SHP77 (cell line): ENCODE data around the gene FEN1.

Source experiments
- DNase-seq, 2 experiments: peaks; one replicate each; lab custom pipeline; 2025; lab: John Stamatoyannopoulos, UW

Gene FEN1

DNA sequence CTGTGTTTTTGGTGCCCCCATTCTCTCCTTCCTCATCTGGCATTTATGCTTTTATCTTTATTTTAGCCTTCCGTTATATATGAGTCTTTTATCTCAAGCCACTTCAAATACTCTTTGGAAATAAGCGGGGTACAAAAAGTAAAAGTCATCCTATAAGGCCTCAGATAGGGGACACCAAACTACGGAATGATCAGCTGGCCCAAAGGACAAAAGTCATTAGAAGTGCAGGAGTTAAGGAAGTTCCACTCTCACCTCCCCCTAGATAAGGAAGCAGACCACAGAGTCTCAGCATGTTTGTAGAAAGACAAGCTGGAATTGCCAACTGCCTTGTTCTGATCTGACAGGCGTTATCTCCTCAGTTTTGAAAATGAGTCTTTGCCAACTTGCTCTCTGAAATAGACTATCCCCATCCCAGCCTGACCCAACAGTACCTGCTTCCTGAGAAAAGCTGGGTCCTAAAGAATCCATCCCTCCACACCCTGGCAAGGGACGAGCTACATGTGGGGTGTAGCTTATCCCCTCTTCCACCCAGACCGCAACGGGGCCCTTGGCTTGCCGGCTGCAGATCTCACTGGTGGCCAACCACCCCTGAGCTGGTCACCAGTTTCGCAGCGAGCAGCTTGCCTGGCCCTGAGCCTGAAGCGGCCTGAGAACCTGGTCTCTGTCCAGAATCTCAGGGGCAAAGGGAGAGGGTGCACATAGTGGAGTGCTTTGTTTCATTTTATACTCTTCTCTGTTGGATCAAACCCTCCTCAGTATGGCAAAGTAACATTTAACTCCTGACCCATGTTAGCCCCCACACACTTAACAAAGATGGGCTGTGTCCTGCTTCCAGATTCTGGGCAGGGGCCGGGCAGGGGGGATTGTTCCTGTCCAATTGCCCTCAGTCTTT lies 49.2 kb downstream of the FEN1 start:
- no peak for DNase-seq

DNA sequence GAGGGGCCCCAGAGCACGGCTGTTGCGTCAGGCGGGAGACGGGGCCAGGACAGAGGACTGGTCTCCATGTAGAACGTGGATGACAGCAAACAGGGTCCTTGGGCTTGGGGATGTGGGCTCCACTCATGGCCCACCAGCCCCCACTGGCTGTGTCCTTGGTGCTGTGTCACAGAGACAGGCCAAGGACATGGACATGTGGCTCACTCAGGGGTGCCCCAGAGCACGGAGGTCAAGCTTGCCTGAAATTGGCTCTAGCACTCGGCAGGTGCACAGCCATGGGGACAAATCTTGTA lies 49.8 kb downstream of the FEN1 start:
- no peak for DNase-seq

DNA sequence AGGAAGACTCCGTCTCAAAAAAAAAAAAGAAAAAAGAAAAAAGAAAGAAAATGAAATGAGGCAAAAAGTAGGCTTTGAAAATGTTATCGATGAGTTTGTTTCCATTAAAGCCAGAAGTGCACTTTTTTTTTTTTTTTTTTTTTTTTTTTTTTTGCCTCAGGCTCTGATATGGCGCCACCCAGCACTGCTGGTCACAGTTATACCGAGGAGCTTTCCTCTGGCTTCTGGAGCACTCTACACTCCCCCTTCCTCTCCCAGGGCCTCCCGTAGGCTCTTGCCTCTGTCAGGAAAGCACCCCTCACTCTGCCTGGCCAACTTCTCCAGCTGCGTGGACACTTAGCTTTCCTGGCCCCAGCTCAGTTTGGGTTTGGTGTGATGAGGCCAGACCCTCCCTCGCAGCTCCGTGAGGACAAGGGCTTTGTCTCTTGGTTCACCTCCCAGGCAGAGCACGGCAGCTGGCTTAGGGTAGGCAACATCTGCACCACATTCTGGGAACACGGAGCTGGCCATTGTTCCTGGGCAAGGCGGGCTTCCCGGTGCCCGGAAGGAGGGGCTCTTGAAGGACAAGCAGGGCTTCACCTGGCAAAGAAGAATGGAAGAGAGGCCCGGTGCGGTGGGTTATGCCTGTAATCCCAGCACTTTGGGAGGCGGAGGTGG lies 52.3 kb downstream of the FEN1 start:
- DNase-seq, result no peak

DNA sequence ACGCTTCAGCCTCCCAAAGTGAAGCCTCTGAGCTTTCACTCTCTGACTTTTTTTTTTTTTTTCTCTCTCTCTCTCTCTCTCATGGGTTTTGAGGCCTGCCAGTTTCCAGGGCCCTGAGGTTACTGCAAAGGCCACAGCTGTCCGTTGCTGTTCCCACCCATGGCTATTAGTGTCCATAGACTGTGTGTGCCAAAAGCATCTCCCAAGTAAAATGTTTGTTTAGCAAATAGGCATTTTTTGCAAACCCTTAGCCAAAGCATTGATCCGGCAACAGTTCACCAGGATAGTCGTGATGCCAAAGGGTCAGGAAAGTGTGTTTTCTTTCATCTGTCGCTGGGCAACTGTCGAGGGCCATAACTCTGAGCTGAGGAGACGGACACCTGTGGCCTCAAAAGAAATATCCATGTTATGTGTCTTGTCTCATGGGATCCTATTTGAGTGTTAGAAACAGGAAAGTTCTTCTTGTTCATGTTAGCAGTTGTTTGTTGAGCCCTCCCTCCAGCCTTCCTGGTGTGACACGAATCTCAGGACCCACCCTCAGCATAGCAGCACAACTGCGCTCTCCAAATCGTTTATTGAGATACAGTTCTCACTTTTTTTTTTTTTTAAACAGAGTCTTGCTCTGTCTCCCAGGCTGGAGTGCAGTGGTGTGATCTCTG lies 53.8 kb downstream of the FEN1 start:
- no peak for DNase-seq
